ENCODE results near the gene FAM78B.

Gene FAM78B

GRCh38 chr1:166116026-166116425 is 50.8 kb downstream of the FAM78B start:
- DNase-seq: no peak

GRCh38 chr1:166114419-166114818 is 52.4 kb downstream of the FAM78B start:
- no peak for DNase-seq

- no peak for DNase-seq
These were observed 53.2 kb downstream of the FAM78B start for GRCh38 chr1:166113630-166114029.

GRCh38 chr1:166113031-166113430 is 53.8 kb downstream of the FAM78B start:
- DNase-seq: no peak

- DNase-seq: no peak
These were observed 54.4 kb downstream of the FAM78B start for GRCh38 chr1:166112425-166112824.

GRCh38 chr1:166111430-166111829 is 55.4 kb downstream of the FAM78B start:
- no peak for DNase-seq

- no peak for DNase-seq
These were observed 76.6 kb downstream of the FAM78B start for GRCh38 chr1:166090244-166090643.

- DNase-seq: no peak
These were observed 77.0 kb downstream of the FAM78B start for GRCh38 chr1:166089804-166090203.

- no peak for DNase-seq
These were observed 78.2 kb downstream of the FAM78B start for GRCh38 chr1:166088572-166088955.

- DNase-seq: no peak
These were observed 78.8 kb downstream of the FAM78B start for GRCh38 chr1:166087734-166088571.

GRCh38 chr1:166086113-166086883 is 80.5 kb downstream of the FAM78B start:
- DNase-seq: no peak

- no peak for DNase-seq
These were observed 82.2 kb downstream of the FAM78B start for GRCh38 chr1:166084613-166085012.

GRCh38 chr1:166083887-166084286 is 82.9 kb downstream of the FAM78B start:
- DNase-seq: no peak

- DNase-seq: no peak
These were observed 84.2 kb downstream of the FAM78B start for GRCh38 chr1:166082601-166083000.

GRCh38 chr1:166080967-166081870 is 85.6 kb downstream of the FAM78B start:
- DNase-seq: no peak

GRCh38 chr1:166080277-166080966 is 86.4 kb downstream of the FAM78B start:
- DNase-seq: no peak

GRCh38 chr1:166079276-166079675 is 87.5 kb downstream of the FAM78B start:
- DNase-seq: no peak

GRCh38 chr1:166073489-166073888 is 93.3 kb downstream of the FAM78B start:
- DNase-seq: no peak

- no peak for DNase-seq
These were observed 97.4 kb downstream of the FAM78B start for GRCh38 chr1:166069390-166069789.

GRCh38 chr1:166066107-166066506 is 100.7 kb downstream of the FAM78B start:
- no peak for DNase-seq

GRCh38 chr1:166064951-166065350 is 101.8 kb downstream of the FAM78B start:
- DNase-seq: no peak

- no peak for DNase-seq
These were observed 102.4 kb downstream of the FAM78B start for GRCh38 chr1:166064313-166064926.
